VCaP (cell line): ENCODE results near the gene FGD2.

Experiments
- H3K27ac ChIP-seq: fragments of 450-650 bp; 2 replicates; pipeline ENCODE4 v1.5.1; 2017
- CTCF ChIP-seq: fragments of 450-650 bp; conservative IDR thresholded peaks from 2 replicates; pipeline ENCODE4 v1.5.1; 2017; ENCODE audit warnings: mild to moderate bottlenecking, moderate library complexity

The FGD2 gene

GRCh38 chr6:36973647-36974046, 31.8 kb upstream of the FGD2 start:
- no peak for TF ChIP-seq CTCF
- no peak overlapping the region; the same call in 1 of the 2 replicates for H3K27ac ChIP-seq

GRCh38 chr6:36975231-36976006, 30.0 kb upstream of the FGD2 start:
- no peak overlapping the region for H3K27ac ChIP-seq
- no peak for TF ChIP-seq CTCF

DNA sequence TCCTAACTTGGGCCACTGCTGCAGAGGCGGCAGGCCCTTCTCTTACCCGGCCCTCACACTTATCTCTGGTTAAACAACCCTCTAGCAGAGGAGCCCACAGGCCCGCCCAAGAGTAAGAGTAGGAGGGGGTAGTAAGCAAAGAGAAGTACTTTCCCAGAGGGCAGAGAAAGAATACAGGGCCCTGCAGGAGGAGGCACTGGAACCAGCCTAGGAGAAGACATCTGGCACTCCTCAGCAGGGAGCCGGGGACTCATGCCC, 29.5 kb upstream of the FGD2 start:
- TF ChIP-seq CTCF: no peak
- H3K27ac ChIP-seq: no peak overlapping the region

DNA sequence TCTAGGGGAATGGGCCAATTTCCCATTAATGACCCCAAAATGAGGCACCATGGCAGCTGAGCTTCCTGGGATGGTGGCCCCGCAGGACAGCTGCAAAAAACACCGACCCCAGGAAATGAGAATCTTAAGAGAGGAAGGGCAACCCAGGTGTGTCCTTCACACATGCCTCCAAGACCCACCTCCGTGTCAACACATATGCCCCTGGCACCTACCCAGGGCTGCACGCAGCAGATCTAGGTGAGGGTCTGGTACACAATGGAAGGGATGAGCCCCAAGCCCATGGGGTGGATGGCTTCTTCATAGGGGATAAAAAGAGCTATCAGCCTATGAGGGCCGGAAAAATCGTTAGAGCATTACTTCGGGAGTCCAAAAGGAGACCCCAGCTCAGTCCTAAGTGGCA, 28.9 kb upstream of the FGD2 start:
- no peak for TF ChIP-seq CTCF
- no peak overlapping the region for H3K27ac ChIP-seq

GRCh38 chr6:36976931-36977330, 28.5 kb upstream of the FGD2 start:
- no peak for TF ChIP-seq CTCF
- H3K27ac ChIP-seq: no peak overlapping the region

GRCh38 chr6:36977470-36977941, 27.9 kb upstream of the FGD2 start:
- H3K27ac ChIP-seq: no peak overlapping the region
- TF ChIP-seq CTCF: peak; percentile 30; the same call in 1 of the 2 replicates

- TF ChIP-seq CTCF: no peak
- H3K27ac ChIP-seq: peak overlapping the region; percentile 37
Measured at GRCh38 chr6:36978421-36979346, 26.8 kb upstream of the FGD2 start.
